ENCODE measurements around the gene ETS1. TPM values are rescaled to one million over a fixed set of nuclear protein-coding genes. Genes with fewer than 3 reads are reported as not detected.

The ETS1 gene
- total RNA-seq, 2 donors from 2014 or later: 19.3 to 37.6 TPM

DNA sequence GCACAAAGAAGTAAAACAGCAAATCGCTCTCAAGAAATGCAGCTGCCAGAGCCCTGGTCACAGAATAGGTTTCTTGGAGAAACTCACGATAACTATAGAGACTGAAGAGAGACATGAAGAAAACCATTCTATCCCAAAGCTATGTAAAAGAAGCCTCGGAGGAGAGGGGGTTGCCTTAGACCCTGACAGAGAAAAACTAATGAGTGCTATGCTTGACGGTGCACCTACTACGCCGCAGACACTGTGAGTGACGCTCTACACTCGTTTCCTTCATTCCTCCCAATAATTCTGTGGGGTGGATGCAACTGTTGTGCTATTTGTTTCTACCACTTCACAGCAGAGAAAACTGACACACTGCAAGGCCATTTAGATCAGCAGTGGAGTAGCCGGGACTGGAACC, 121.8 kb downstream of the ETS1 start:
- Histone ChIP-seq H3K4me3 (no peak overlapping the region), H3K36me3 (no peaks in the 10 kb centered on the region), H3K27ac (peak overlapping the region; percentile 13), H3K9me3 (no peaks in the 10 kb centered on the region), H3K9ac (ENCODE audit: low read depth in 2 of 2, low read length in 2 of 2) (no peak overlapping the region), H3K27me3 (no peaks in the 10 kb centered on the region), H3K4me1 (peaks cover 6% of the 10 kb centered on the region)
- DNase-seq: no peak
- TF ChIP-seq CTCF (IDR thresholded peaks at IDR 0.05): no peak
- intact Hi-C loops (cut with DNase I): no loop called here

DNA sequence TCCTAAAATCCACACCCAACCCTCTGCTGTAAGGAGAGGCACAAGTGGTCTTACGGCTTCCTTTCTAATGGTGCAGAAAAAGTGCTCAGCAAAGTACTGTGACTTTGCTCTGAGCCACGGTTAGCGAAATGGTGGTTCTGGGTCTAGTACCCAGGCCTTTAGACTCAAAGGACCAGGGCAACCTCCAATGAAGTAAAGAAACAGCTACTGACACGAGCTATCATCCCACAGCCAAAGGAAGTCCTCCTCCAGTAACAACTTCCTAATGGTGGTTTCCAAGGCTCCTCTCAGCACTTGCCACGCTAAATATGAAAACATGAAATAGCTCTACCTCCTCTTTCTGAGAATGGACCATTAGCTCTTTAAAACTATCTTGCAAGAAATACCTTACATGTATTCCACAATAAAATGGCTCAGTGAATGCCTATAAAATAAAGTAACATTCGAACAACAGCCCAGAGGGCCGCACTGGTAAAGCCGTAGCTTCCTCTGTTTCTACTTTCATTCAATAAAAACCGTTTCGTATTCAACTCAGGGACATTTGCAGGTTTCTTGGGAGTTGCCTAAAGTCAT, 122.4 kb downstream of the ETS1 start:
- Histone ChIP-seq H3K36me3 (no peaks in the 10 kb centered on the region), H3K4me3 (no peak overlapping the region), H3K9me3 (no peaks in the 10 kb centered on the region), H3K4me1 (peaks cover 6% of the 10 kb centered on the region), H3K27ac (peak overlapping the region; percentile 13), H3K27me3 (no peaks in the 10 kb centered on the region), H3K9ac (ENCODE audit: low read depth in 2 of 2, low read length in 2 of 2) (peak overlapping the region in 1 of 2 donors; percentile 28)
- no peak for TF ChIP-seq CTCF (IDR thresholded peaks at IDR 0.05)
- intact Hi-C loops (cut with DNase I): no loop called here
- DNase-seq: no peak

DNA sequence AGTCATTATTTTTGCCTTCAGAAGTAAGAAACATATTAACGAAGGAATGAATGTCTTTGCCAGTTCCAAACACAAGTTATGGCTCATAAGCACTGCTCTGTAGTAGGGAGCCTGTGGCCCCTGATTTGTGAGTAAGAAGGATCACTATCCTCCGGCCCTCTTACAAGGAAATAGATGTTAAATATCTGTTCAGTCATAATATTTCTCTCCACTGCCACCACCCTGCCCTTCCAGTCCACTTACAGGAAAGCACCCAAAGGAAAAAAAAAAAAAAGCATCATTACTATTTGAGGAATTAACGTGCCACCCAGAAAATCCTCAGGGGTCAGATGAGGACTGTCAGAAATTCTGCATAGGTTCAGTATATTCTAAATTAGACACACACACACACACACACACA, 123.4 kb downstream of the ETS1 start:
- intact Hi-C loops (cut with DNase I): no loop called here
- Histone ChIP-seq H3K9ac (ENCODE audit: low read depth in 2 of 2, low read length in 2 of 2) (no peak overlapping the region), H3K4me1 (peaks cover 6% of the 10 kb centered on the region), H3K27me3 (no peaks in the 10 kb centered on the region), H3K27ac (peak overlapping the region; percentile 8), H3K9me3 (no peaks in the 10 kb centered on the region), H3K4me3 (no peak overlapping the region), H3K36me3 (no peaks in the 10 kb centered on the region)
- TF ChIP-seq CTCF (IDR thresholded peaks at IDR 0.05): no peak
- no peak for DNase-seq

- peaks cover 6% of the 10 kb centered on the region for H3K4me1 ChIP-seq
- no peaks in the 10 kb centered on the region for H3K36me3 ChIP-seq
- H3K9me3 ChIP-seq: no peaks in the 10 kb centered on the region
- H3K9ac ChIP-seq (ENCODE audit: low read depth in 2 of 2, low read length in 2 of 2): no peak overlapping the region
- intact Hi-C loops (cut with DNase I): no loop called here
- no peaks in the 10 kb centered on the region for H3K27me3 ChIP-seq
- DNase-seq: no peak
- peak overlapping the region; percentile 8 for H3K27ac ChIP-seq
- no peak overlapping the region for H3K4me3 ChIP-seq
- TF ChIP-seq CTCF (IDR thresholded peaks at IDR 0.05): no peak
These were observed 124.0 kb downstream of the ETS1 start for GRCh38 chr11:128463371-128463829.

GRCh38 chr11:128462922-128463321, 124.4 kb downstream of the ETS1 start:
- Histone ChIP-seq H3K9ac (ENCODE audit: low read depth in 2 of 2, low read length in 2 of 2) (no peak overlapping the region), H3K36me3 (no peaks in the 10 kb centered on the region), H3K27me3 (no peaks in the 10 kb centered on the region), H3K4me1 (peaks cover 1% of the 10 kb centered on the region), H3K9me3 (no peaks in the 10 kb centered on the region), H3K27ac (peak overlapping the region; percentile 8), H3K4me3 (no peak overlapping the region)
- intact Hi-C loops (cut with DNase I): no loop called here
- no peak for TF ChIP-seq CTCF (IDR thresholded peaks at IDR 0.05)
- no peak for DNase-seq

Measured in colonic mucosa (tissue), 4 donors.